ENCODE results near the gene ARFRP1. TPM values are rescaled to one million over a fixed set of nuclear protein-coding genes. Genes with fewer than 3 reads are reported as not detected.

Gene ARFRP1
- total RNA-seq, 2 donors from 2014 or later: 36.1 to 53.4 TPM

DNA sequence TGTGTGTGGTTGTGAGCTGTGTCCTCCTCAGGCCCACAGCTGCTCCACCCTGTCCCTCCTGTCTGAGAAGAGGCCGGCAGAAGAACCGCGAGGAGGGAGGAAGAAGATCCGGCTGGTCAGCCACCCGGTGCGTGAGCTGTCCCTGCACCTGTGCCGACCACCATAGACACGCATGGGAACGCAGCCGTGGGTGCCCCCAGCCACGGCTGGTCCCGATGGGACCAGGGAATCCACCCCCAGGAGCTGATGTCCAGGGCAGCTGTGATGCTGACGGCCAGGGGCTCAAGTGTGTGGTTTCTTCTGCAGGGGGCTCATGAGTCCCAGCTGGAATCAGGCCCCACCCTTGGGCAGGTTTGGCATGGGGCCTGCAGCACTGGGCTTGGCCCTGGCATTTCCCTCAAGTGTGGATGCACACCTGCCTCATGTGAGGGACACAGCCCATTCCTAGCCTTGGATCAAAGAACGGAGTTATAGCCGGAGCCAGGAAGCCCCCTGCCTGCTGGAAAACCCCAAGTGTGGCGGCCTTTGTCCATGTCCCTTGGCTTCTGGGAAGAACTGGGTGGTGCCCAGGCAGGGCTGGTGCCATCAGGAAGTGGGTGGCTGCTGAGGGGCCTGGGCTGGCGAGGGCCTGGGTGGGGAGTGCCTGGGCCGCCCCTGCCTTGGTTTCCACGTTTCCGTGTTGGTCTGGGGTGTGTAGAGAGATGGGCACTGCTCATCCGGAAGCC is 15.9 kb downstream of the ARFRP1 start:
- ATAC-seq (no peak), DNase-seq (ENCODE audit: low spot score in 2 of 2) (no peak)
- no peaks in the 10 kb centered on the region for H3K9me3 Mint-ChIP-seq
- peaks cover 0 to 6% of the 10 kb centered on the region in 2 donors for H3K36me3 Mint-ChIP-seq
- peak overlapping the region; percentile 48 to 73 for H3K27ac Mint-ChIP-seq

DNA sequence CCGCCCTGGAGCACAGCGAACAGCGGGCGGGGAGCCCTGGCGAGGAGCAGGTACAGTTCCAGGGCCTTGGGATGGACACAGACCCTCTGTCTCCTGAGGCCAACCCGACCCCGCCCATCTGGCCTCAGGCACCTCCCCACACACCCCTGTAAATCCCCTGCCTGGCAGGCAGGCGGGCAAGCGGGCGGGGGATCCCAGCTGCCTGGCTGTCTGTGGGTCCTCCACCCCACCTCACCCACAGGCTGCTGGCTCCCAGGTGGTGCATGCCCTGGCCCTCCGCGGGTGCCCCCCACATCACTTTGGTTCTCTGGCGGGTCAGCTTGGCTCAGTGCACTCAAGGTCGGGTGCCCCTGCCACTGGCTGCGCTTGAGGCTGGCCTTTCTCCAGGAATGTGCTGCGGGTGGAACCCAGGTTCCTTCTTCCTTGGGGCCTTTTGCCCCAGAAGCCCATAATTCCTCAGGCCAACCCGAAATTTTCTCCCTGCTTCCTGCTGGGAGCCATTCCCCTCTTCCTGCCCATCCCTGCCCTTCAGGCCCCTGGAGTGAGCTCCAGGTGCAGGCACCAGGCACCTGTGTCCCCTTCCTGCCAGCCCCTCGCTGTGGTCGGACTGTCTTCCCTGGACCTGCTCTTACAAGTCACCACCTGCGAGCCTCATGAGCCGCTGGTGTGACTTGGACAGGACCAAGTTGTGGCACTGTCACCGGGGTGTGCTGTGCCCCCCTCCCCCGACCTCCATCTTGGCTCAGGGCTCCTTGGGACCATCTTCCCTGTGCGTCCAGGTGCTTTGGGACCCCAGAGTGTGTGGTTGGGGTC is 16.7 kb downstream of the ARFRP1 start:
- Mint-ChIP-seq H3K9me3 (no peaks in the 10 kb centered on the region), H3K36me3 (peaks cover 0 to 6% of the 10 kb centered on the region in 2 donors), H3K27ac (peak overlapping the region in 1 of 2 donors; percentile 73)
- ATAC-seq (no peak), DNase-seq (ENCODE audit: low spot score in 2 of 2) (no peak)

GRCh38 chr20:63690003-63690897 is 17.5 kb downstream of the ARFRP1 start:
- ATAC-seq (no peak), DNase-seq (ENCODE audit: low spot score in 2 of 2) (no peak)
- H3K36me3 Mint-ChIP-seq: peaks cover 0 to 6% of the 10 kb centered on the region in 2 donors
- H3K9me3 Mint-ChIP-seq: no peaks in the 10 kb centered on the region
- no peak overlapping the region for H3K27ac Mint-ChIP-seq

GRCh38 chr20:63689046-63690002 is 18.5 kb downstream of the ARFRP1 start:
- H3K9me3 Mint-ChIP-seq: no peaks in the 10 kb centered on the region
- DNase-seq (ENCODE audit: low spot score in 2 of 2) (no peak), ATAC-seq (no peak)
- H3K27ac Mint-ChIP-seq: no peak overlapping the region
- H3K36me3 Mint-ChIP-seq: peaks cover 0 to 6% of the 10 kb centered on the region in 2 donors

GRCh38 chr20:63688228-63689045 is 19.3 kb downstream of the ARFRP1 start:
- no peak for ATAC-seq
- Mint-ChIP-seq H3K27ac (peak overlapping the region in 1 of 2 donors; percentile 85), H3K36me3 (no peaks in the 10 kb centered on the region), H3K9me3 (no peaks in the 10 kb centered on the region)
- DNase-seq (ENCODE audit: low spot score in 2 of 2): no peak

GRCh38 chr20:63687419-63688178 is 20.2 kb downstream of the ARFRP1 start:
- ATAC-seq: no peak
- DNase-seq (ENCODE audit: low spot score in 2 of 2): no peak
- H3K9me3 Mint-ChIP-seq: no peaks in the 10 kb centered on the region
- no peaks in the 10 kb centered on the region for H3K36me3 Mint-ChIP-seq
- H3K27ac Mint-ChIP-seq: peak overlapping the region in 1 of 2 donors; percentile 85

- Mint-ChIP-seq H3K9me3 (no peaks in the 10 kb centered on the region), H3K36me3 (no peaks in the 10 kb centered on the region), H3K27ac (peak overlapping the region in 1 of 2 donors; percentile 85)
- DNase-seq (ENCODE audit: low spot score in 2 of 2) (no peak), ATAC-seq (peak; percentile 48 to 81)
Measured at GRCh38 chr20:63686492-63687321, 21.1 kb downstream of the ARFRP1 start.

DNA sequence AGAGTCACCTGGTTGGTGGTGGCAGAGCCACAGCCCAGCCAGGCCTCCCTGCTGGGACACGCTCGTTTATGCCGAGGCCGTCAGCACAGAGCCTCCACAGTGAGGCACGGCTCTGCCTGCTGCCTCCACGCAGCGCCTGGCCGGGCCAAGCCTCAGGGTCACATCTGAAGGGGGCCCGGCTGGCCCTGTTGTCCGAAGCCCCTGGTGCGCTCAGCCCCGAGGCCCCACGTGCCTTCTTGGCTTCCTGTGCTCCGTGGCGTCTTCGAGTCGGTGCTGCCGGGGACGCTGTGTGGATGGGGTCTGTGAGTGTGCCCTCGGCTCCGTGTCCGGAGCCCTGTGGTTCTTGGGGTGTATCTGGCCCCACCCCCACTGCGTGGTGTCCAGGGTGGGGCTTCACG is 21.7 kb downstream of the ARFRP1 start:
- Mint-ChIP-seq H3K9me3 (no peaks in the 10 kb centered on the region), H3K36me3 (no peaks in the 10 kb centered on the region), H3K27ac (peak overlapping the region in 1 of 2 donors; percentile 85)
- no peak for ATAC-seq
- no peak for DNase-seq (ENCODE audit: low spot score in 2 of 2)

GRCh38 chr20:63685269-63686026 is 22.3 kb downstream of the ARFRP1 start:
- DNase-seq (ENCODE audit: low spot score in 2 of 2) (no peak), ATAC-seq (no peak)
- Mint-ChIP-seq H3K27ac (peak overlapping the region in 1 of 2 donors; percentile 85), H3K36me3 (no peaks in the 10 kb centered on the region), H3K9me3 (no peaks in the 10 kb centered on the region)

- peaks cover 0 to 8% of the 10 kb centered on the region in 2 donors for H3K36me3 Mint-ChIP-seq
- ATAC-seq (peak; percentile 18), DNase-seq (ENCODE audit: low spot score in 2 of 2) (no peak)
Measured at GRCh38 chr20:63682384-63683139, 25.2 kb downstream of the ARFRP1 start.

DNA sequence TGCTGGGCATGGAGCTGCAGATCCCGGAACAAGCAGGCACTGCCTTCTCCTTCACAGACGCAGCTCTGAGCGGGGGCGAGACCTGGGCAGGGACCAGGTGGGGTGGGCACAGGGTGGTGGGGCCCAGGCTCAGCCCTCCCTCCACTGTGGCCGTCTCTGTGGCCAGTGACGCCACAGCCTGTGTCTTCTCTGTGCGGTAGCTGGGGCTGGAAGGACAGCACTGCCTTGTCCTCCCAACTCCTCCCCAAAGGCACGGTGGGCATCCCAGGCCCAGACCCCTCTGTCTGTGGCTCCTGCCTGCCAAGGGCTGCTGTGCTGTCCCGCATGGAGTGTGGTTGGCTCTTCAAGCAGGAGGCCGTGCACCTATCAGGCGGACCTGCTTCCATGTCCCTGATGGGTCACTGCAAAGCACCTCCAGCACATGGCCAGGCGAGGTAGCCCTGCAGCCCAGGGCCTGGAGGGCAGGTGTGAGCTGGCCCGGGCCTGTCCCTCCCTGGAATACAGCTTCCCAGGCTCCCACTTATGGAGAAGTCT is 26.1 kb downstream of the ARFRP1 start:
- DNase-seq (ENCODE audit: low spot score in 2 of 2) (no peak), ATAC-seq (peak in 1 of 2 donors; percentile 15)
- Mint-ChIP-seq H3K27ac (no peak overlapping the region), H3K36me3 (peaks cover 0 to 8% of the 10 kb centered on the region in 2 donors), H3K9me3 (no peaks in the 10 kb centered on the region)

More at GRCh38 chr20:63682384-63683139, 25.2 kb downstream of the ARFRP1 start:
- Mint-ChIP-seq H3K9me3 (no peaks in the 10 kb centered on the region), H3K27ac (no peak overlapping the region)

Measured in activated naive CD4-positive, alpha-beta T cell treated with anti-CD3 and anti-CD28 coated beads, Interleukin-2, amount 50 U/mL, for 72 hours (primary cell).